Measurements from ENCODE around the gene ZNF654.
"Not testable (repeated sequence)": the region's sequence is repeated elsewhere in the genome, so short reads cannot be mapped to it uniquely, and the experiment has no call there.

The ZNF654 gene

DNA sequence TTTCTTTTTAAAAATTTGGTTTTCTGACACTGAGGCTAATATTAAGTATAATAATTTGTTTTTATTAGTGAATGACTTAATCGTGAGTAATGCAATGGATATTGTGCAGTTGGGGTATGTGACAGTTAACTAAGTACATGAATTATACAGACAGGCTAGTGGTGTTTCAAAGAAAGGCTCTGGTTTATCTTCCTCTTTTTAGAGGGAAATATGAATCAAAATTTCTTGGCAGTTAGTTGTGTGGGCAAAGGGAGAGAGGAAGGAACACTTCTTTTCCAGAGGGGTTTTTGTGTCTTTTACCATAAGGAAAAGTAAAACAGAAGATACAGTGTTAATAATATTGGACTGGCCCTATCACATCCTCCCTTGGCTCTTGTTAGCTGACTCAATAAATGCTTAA, 2.7 kb downstream of the ZNF654 start:
- FAIRE-seq = no peak

DNA sequence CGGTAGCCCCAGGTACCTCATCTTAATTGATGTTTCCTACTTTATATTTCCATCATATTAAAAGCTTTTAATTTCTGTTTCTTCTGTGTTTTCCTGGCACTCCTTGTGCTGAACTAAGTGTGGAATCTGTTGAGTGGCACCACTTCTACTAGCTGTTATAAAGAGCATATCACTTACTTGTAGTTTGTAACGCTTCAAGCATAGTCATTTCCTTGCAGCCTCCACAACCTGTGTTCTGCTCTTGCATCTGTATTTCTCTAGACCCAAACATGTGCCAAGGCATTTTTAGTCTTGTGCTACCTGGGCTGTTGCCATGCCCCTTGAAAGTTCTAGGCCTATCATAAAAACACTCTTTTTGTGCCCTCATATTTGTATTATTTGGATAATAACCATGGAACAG, 16.0 kb downstream of the ZNF654 start:
- FAIRE-seq = no peak

DNA sequence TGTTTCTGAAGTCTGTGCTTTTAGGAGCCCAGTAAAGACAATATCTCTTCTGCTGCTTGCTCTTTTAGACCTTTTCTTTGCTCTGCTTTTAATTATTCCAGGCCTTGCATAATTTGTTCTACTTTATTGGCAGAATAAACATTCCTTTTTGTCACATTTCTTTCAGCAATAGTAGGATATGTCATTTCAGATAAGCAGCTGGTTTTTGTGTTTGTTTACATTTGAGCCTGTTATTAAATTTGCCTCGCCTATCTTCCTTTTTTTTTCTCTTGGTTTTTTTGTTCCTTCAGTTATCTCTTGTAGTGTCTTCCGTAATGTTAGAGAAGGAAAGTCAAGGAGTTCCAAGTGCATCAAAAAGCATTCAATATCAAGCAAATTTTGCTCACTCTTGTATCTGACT, 16.4 kb downstream of the ZNF654 start:
- FAIRE-seq = no peak

DNA sequence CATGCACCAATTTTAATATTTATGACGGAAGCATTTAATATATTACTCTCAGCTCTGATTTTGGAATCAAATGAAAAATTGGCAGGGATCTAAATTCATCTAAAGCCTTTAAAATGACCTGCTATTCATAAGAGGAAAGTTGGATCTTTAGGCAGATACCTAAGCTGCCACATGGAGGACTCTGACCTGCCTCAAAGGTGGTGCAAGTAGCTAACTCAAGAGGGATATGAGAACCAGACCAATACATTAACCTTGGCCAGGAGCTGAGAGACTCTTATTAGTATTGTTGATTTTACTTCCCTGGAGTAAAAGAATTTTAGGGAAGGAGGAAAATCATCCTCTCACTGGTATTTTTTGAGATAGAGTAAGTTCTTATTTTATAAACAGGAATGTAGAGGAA, 17.7 kb downstream of the ZNF654 start:
- no peak for FAIRE-seq

DNA sequence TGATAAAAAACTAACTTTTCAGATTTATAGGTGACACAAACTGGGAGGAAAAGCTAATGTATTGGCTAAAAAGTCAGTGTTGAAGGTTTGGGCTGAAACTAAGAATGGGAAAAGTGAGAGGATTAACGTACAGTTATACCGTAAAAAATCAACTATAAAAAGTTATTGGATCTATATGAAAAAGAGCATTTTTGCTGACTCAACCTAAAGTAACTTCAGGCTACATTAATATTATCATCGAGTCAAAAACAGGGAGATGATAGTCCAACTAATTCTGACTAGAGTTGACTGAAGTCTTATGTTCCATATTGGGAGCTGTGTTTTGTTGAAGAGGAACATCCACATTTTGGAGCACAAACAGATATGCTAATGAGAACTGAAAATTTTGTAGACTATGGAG, 19.9 kb downstream of the ZNF654 start:
- FAIRE-seq = no peak

DNA sequence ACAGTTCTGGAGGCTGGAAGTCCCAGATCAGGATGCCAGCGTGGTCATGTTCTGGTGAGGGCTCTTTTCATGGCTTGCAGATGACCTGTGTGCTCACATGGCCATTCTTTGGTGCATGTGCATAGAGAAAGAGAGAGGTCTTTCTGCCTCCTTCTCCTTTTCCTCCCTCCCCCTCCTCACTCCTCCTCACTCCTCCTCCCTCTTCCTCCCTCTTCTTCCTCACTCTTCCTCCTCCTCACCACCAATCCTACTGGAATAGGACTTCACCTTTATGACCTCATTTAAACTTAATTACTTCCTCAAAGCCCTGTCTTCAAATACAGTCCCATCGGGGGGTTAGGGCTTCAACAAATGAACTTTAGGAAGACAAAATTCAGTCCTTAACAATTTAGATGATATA, 23.8 kb downstream of the ZNF654 start:
- no peak for FAIRE-seq

DNA sequence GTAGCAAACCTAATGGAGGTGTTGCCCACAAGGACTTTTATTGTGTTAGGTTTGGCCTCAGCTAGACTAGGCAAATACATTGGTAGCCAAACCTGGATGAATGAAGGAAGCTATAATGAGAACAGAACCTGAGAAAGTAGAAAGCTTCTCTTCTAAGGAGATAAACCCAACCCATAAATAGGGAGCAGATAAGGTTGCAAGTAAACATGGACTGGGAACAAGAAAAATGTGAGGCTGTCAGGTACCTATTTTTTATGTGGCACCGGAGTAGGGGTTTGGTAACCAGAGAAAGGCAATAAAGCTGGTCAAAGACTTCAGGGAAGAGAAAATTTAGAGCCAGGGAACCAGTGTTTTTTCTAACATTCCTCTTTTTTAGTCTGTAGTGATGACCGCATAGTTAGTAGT, 25.0 kb downstream of the ZNF654 start:
- FAIRE-seq = no peak

DNA sequence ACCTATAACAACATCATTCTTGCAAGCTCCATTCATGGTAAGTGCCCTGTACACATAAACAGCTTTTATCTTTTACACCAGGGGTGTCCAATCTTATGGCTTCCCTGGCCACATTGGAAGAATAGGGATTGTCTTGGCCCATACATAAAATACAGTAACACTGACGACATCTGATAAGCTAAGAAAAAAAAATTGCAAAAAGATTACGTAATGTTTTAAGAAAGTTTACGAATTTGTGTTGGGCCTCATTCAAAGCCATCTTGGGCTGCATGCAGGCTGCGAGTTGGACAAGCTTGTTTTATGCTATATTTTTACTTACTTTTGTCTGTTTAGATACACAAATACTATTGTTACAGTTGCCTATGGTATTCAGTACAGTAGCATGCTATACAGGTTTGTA, 31.6 kb downstream of the ZNF654 start:
- FAIRE-seq = no peak

DNA sequence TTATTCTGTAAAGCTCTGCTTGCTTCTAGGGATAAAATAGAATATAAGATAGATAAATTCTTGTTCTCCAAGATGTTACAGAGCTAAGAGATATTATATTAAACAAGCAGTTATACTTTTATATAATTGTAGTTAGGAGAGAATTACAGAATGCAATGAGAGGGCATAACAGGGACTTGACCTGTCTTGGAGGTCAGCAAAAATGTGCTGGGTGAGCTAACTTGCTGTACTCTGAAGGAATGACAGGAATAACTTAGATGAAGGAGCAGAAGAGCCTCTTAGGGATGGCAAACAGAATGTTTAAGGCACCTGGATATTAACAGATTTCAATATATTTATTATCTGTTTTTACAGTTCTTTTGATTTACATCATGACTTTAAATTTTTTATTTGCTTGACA, 33.2 kb downstream of the ZNF654 start:
- FAIRE-seq = no peak

DNA sequence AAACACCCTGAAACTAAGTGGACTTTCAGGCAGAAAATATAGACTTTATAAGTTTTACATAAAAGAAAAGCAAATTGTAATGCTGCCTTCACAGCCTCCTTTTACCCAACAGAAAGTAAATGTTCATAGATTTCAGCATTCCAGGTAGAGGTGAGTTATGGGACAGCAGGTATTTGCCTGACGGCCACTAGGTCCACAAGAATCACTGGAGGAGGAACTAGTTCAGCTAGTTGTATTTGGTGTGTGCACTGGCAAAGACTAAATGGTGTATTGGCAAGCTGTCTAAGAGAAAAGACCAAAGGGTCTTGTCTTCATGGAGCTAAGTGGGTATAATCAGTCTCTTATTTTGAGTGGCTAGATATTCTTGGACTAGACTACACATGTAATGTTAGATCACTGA, 34.2 kb downstream of the ZNF654 start:
- FAIRE-seq = no peak

DNA sequence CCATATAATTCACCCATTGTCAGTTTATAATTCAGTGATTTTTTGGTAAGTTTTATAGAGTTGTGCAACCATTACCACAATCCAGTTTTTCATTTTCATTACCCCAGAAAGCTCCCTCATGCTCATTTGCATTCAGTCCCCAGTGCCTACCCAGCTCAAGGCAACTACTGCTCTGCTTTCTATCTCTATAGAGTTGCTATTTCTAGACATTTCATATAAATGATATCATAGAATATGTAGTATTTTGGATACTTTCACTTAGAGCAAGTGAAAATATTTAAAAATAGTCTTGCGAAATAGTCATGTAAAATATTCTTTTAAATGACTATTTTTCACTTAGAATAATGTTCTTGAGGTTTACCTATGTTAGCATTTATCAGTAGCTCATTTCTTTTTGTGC, 42.1 kb downstream of the ZNF654 start:
- no peak for FAIRE-seq

DNA sequence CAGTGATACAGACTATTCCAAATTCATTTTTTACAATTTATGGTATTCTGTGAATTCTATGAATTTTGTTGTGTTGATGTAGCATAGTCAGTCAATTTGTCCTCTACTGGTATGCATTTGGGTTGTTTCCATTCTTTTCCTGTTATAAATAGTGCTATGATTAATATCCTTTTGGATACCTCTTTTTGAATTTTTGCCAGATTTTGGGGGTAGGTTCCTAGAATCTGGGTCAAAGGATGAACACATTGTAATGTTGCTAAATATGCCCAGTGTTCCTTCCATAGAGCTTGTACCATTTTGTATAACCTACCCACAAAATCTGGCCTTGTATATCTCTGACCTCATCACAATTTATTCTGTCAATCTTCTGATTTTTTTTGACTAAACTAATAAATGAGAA, 46.3 kb downstream of the ZNF654 start:
- no peak for FAIRE-seq

DNA sequence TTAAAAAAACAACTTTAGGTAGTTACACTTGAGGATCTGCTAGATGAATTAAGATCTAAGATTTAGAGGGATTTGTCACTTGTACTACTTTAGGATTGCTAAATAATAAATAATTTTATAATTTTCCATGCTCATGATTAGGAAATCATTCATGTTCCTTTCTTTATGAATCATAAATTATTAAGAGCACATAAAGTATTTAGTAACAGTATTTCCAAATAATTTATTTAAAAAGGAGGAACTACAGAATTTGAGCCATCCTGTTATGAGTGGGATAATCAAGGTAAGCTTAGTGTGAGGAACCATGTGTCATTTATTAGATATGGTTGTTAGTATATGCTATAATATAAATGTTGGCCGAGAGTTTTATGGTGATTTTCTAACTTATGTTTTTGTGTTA, 53.2 kb downstream of the ZNF654 start:
- FAIRE-seq = no peak

DNA sequence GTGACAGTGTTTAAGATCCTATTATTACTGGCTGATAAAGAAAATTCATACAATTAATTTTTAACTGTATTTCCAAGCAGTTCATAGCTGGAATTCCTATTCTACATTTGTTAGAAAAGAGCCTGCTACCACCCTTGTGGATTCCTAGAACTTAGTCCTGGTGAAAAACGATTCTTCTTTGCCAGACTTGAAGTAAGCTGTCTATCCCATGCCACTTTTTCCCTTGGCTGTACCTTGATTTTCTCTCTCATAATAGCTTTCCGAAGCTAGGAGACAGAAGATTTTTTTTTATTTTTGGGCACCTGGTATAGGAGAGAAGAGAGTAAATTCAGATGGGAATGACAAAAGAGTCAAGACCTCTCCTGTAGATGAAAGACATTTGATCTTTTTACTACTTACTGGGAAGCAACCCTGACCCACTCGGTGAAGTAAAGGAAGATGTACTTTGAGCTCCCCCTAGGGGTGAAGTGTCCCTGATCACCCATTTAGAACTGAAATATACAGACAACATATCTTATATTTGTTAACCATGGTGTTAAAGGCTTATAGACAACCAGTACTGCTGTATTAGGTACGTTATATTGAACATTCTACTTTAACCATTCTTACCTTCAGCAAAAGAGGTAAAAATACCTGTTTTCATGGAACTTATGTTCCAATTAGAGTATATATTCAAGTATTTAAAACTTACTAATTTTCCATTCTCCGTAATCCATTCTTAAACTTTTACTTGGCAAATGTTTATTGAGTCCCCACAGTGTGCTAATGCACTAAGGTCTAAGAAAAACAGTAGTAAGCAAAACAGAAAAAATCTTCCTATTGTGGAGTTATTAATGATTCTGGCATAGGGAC, 54.5 kb downstream of the ZNF654 start:
- FAIRE-seq = no peak

DNA sequence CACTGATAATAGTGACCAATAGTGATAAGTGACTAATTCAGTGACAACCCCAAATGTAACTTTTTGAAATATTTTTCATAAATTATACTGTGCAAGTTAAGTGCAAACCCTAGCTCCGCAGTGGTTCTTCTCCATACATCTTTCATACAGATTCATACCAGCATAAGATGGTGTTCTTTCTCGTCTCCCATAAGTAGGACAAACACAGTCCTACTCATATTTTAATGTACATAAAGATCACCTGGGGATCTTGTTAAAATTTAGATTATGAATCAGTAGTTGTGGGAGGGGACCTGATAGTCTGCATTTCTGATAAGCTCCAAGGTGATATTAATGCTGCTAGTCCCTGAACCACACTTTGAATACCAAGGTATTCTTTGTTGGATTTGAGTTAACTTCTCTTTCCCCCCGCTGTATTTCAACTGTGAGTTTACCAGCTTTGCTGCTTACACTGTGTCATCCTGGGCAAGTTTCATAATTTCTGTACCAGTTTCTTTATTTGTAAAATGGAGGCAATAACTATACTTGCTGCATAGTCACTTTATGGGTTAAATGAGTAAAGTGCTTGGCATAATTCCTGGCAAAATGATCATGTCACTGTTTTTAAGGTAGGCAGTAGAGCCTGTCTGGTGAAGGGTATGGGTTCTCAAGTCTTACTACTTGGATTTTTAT, 56.0 kb downstream of the ZNF654 start:
- FAIRE-seq = no peak

DNA sequence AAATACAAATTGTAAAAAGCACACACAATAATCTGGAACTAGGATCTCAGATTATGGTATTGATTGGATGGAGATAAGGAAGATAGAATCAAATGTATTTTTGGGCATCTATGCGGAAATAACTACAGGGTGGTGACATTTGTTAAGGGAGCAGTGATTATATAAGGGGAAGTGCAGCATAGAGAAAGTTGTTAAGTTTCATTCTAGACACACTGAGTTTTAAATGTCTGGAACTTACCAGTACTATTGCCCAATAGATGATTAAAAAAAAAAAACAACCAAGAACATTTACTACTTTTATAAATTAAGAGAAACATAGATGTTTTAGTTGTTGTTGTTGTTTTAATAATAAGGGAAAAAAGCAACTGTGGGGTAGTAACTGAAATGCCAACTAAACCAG, 58.6 kb downstream of the ZNF654 start:
- FAIRE-seq = no peak

DNA sequence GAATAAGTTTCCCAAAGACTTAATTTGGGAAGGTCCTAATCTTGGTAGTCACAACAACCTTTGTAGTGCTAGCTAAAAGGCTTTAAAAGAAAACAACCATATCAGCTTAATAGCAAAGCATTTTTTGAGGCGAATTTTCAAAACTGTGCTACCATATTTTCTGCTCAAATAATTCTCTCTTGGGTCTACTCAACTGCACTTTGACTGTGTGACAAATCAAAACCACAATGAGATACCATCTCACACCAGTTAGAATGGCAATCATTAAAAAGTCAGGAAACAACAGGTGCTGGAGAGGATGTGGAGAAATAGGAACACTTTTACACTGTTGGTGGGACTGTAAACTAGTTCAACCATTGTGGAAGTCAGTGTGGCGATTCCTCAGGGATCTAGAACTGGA, 59.5 kb downstream of the ZNF654 start:
- not testable (repeated sequence) for FAIRE-seq

DNA sequence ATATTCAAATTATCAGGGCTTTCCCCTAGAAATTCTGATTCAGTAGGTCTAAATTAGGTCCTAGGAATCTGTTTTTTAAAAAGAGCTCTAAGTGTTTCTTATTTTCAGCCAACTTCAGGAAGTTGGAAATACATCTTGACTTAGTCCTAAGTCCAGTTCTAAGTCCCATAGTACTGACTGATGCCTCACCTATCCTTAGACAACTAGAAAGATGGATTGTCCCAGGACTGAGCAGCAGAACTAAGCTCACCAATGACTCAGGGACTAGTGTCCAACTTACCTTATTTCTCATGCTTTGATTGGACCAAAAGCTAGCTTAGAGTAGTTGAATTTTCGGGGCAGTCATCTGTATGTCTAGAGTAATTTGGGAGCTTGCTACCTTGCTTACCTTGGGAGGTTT, 64.5 kb downstream of the ZNF654 start:
- no peak for FAIRE-seq

DNA sequence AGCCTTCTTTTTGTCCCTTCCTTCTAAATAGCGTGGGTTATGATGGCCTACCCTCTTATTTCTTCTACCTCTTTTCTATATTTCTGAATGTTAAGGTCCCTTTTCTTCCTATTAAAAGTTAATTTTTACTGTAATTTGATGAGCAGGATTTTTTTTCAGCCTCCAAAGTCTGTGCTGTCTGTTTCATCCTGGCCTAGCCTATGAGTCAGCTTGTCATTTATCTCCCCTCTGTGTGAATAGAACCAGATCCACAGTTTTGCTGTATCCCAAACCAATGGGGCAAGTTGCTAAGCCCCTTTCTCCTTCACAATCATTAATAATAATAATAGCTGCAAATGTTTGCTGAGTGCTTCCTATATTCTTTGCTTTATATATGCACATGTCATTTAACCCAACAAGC, 72.6 kb downstream of the ZNF654 start:
- FAIRE-seq = no peak

DNA sequence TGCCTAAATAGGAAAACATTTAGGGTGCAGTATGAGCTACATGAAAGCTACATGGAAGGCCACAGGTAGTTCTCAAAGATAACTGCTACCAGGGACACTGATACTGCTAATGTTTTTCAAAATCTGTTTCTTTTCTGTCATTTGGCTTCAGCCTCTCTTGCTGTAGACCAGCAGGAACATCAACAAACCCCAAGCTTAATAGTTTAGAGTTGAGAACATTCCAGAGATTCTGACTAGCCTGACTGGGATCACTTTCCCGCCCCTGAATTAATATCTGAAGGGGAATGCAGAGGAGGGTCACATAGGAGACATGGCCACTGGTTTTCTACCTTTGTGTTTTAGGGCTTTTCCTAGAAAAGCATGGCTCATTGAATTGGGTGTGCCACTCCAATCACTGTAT, 73.8 kb downstream of the ZNF654 start:
- no peak for FAIRE-seq

DNA sequence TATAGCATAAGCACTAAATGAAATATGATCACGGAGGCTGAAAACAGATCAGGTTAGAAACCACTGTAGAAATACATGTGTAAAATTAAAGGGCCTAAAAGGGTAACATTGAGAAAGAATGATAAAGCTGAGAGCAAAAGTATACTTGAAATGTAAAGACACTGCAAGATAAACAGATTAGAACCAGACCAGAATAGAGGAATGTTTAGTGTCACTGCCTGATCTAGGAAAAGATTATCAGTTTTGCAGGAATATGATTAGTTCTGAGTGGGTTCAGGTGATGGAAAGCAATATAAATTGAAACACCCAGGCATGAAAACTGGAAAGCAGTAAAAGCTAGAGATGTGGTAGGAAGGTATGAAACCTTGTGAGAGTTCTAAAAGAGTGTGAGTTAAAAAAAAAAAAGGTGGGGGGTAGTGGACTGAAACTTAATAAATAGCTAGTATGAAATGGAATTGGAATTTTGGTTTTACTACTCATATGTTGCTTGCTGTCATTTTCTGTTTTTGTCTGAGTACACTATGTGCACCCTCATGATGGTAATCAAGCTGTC, 74.7 kb downstream of the ZNF654 start:
- no peak for FAIRE-seq

DNA sequence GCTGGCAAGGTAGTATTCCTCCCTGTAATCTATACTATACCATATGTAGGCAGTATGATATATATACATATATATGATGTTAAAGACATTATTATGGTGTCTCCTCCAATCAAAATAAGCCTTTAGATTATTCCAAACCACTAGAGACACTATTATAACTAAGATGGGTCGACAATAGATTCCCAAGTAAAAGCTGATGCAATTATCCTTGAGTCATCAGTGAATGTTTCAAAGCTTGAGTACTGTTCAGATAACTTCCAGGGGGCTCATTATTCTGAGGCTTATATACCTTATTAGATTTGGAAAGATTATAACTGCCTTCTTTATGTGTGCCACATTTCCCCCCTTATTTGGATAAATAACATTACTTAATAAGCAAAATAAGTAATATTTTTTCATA, 78.8 kb downstream of the ZNF654 start:
- no peak for FAIRE-seq

DNA sequence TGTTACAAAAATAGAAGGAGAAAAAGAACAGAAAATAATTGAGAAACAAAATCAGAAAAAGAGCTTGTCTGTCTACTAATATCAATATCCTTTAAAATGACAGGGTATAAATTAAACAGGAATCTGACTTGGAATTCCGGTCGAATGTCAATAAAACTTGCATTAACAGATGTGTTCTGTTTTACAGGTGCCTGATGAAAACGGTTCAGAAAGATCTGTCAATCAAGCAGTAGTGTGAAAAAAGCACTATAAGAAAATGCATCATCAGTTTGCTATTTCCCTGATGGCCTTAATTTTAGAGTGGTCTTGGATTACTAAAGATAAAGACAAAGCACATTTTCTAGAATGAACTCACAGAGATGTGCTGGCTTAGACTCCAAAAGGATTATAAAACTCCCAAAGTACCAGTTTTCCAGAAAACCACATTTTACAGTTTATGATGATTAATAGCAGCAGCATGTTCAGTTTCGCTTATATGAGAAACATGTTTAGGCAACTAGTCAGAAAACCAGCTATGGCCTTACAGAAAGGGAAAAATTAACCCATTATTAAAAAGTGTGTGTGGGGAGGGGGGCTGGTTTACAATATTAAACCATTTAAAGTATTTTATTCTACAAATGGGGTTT, 82.5 kb downstream of the ZNF654 start:
- no peak for FAIRE-seq

DNA sequence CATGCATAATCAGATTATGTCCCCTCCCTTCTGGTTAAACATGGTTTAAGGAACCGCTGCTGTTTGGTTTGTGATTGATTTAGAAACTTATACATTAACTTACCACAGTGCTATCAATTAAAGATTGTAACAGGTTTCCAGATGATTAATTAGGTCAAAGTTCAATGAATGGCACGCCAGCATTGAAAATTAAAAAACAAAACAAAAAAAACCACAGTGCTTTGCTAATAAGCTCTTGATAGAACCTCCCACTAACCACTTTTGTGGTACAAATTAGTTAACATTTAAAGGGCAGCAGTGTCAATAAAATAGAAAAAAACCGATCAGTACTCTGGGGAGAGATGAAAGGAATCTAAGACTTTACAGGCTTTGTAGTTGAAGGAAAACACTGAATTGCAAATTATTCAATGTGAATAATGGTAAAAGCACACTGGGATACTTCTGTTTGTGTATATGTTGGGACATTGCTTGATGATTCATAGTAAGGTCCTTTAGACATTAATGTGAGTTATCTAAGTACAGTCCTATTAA, 83.1 kb downstream of the ZNF654 start:
- no peak for FAIRE-seq
